ENCODE data around the gene CASR.

DNA sequence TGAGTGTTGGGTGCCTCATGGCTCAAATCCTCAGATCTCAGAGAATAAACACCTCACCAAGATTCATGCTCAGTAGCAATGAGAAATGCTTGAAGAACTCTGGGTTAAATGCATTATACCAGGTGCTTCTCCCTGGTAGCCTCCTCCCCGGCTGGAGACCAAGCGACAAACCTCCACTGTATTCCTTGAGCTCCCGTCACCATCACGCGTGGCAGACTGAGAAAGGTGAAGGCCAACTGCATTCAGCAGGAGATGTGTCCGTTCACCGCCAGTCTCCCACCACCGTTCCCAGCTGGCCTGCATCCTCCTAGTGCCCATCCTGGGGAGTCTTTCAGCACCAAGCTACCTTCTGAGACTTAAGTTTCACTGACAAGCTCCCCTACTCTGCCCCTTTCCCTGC is 149.1 kb downstream of the CASR start:
- TF ChIP-seq, protein P1, sequence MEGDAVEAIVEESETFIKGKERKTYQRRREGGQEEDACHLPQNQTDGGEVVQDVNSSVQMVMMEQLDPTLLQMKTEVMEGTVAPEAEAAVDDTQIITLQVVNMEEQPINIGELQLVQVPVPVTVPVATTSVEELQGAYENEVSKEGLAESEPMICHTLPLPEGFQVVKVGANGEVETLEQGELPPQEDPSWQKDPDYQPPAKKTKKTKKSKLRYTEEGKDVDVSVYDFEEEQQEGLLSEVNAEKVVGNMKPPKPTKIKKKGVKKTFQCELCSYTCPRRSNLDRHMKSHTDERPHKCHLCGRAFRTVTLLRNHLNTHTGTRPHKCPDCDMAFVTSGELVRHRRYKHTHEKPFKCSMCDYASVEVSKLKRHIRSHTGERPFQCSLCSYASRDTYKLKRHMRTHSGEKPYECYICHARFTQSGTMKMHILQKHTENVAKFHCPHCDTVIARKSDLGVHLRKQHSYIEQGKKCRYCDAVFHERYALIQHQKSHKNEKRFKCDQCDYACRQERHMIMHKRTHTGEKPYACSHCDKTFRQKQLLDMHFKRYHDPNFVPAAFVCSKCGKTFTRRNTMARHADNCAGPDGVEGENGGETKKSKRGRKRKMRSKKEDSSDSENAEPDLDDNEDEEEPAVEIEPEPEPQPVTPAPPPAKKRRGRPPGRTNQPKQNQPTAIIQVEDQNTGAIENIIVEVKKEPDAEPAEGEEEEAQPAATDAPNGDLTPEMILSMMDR (IDR thresholded peaks at IDR 0.05; ENCODE audit: insufficient read depth, low read length): no peak
- TF ChIP-seq, protein P2, sequence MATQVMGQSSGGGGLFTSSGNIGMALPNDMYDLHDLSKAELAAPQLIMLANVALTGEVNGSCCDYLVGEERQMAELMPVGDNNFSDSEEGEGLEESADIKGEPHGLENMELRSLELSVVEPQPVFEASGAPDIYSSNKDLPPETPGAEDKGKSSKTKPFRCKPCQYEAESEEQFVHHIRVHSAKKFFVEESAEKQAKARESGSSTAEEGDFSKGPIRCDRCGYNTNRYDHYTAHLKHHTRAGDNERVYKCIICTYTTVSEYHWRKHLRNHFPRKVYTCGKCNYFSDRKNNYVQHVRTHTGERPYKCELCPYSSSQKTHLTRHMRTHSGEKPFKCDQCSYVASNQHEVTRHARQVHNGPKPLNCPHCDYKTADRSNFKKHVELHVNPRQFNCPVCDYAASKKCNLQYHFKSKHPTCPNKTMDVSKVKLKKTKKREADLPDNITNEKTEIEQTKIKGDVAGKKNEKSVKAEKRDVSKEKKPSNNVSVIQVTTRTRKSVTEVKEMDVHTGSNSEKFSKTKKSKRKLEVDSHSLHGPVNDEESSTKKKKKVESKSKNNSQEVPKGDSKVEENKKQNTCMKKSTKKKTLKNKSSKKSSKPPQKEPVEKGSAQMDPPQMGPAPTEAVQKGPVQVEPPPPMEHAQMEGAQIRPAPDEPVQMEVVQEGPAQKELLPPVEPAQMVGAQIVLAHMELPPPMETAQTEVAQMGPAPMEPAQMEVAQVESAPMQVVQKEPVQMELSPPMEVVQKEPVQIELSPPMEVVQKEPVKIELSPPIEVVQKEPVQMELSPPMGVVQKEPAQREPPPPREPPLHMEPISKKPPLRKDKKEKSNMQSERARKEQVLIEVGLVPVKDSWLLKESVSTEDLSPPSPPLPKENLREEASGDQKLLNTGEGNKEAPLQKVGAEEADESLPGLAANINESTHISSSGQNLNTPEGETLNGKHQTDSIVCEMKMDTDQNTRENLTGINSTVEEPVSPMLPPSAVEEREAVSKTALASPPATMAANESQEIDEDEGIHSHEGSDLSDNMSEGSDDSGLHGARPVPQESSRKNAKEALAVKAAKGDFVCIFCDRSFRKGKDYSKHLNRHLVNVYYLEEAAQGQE (IDR thresholded peaks at IDR 0.05; ENCODE audit: insufficient replicate concordance, low read depth): no peak
- no peak for TF ChIP-seq SPI1 (IDR thresholded peaks at IDR 0.05; ENCODE audit: borderline replicate concordance, low read depth)
- no peak for TF ChIP-seq POLR2AphosphoS5 (IDR thresholded peaks at IDR 0.05; ENCODE audit: low read depth)
- TF ChIP-seq GABPA (IDR thresholded peaks at IDR 0.05; ENCODE audit: low read depth): no peak

Data from HL-60 (cell line).